Gastroesophageal sphincter (tissue), 3 donors: ENCODE measurements around the gene CYLD.

Experiments
- CTCF ChIP-seq, 4 experiments: fragments of 200-600 bp in 2 of 4; fragments of 450-650 bp in 2 of 4; sonication (generic) in 1 of 4; IDR thresholded peaks; one replicate each; pipeline ENCODE4 v1.5.1; 2017 to 2019; ENCODE audit warnings: antibody characterized with exemption in 4 of 4, mild to moderate bottlenecking in 2 of 4, moderate library complexity in 2 of 4
- EP300 ChIP-seq: sonication (generic); formaldehyde crosslinking; IDR thresholded peaks from one replicate; pipeline ENCODE4 v1.6.1; 2017; ENCODE audit warnings: antibody characterized with exemption, mild to moderate bottlenecking
- POLR2A ChIP-seq, 2 donors: fragments of 450-650 bp; IDR thresholded peaks; one replicate each; pipeline ENCODE4 v1.6.1; 2017; ENCODE audit warnings: antibody characterized with exemption in 2 of 2, mild to moderate bottlenecking in 2 of 2, moderate library complexity in 1 of 2
- POLR2AphosphoS5 ChIP-seq: sonication (generic); formaldehyde crosslinking; IDR thresholded peaks from one replicate; pipeline ENCODE4 v1.6.1; 2017; ENCODE audit warnings: antibody characterized with exemption

- TF ChIP-seq CTCF (IDR thresholded peaks at IDR 0.05) (no peak), POLR2A (IDR thresholded peaks at IDR 0.05) (no peak), POLR2AphosphoS5 (no peak), EP300 (no peak)
Observed at GRCh38 chr16:50833929-50834328, 92.0 kb downstream of the CYLD start.
